Measurements from ENCODE around the gene ZNF212. TPM values are rescaled to one million over a fixed set of nuclear protein-coding genes. Genes with fewer than 3 reads are reported as not detected.

The ZNF212 gene
- polyA plus RNA-seq, 1 of the 3 experiments (the other 2 are of a cell fraction), result 11.5 TPM

DNA sequence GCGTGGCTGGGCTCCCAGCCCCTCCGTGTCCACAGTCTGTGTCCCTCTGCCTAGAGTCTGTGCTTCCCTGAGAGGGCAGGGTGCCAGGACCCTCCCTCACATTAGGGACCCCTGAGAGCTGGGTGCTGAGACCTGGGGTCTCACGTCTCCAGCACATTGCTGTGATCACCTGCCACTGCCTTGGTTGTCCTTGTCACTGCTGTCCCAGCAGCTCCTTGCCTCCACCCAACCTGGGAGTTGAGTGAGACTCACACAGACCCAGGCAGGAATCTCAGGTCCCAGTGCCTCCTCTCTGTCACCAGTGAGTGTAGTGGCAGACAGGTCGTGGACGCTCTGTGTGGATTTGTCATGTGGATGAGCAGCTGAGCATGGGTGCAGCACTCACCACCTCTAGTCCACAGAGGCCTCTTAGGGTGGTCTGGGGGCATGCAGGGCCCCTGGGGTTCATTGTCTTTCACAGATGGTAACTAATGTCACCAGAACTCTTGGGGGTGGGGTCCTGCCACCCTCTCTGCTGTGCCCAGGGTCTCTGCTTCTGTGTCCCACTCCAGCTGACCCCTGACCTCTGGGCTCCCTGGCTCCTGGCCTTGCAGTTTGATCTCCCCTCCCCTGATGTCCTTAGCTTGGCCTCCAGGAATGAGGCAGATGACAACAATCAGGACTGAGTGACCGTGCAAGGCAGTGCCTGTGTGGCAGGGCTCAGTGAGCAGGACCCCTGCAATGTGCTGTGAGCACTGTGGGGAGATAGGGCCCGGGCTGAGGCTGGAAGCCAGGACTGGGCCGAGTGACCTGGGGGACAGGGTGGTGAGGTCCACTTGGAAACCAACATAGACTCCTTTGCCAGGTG is 41.4 kb downstream of the ZNF212 start:
- H3K4me3 ChIP-seq (ENCODE audit: low read depth in 2 of 2, low read length in 1 of 2), result no peak overlapping the region
- no peak overlapping the region for H3K27ac ChIP-seq (ENCODE audit: low read depth in 2 of 2, low read length in 1 of 2)
- H3K4me1 ChIP-seq (ENCODE audit: control insufficient read depth in 1 of 2, insufficient read depth in 2 of 2, low read depth in 1 of 2, low read length in 1 of 2), result peaks cover 0 to 11% of the 10 kb centered on the region in 2 experiments; a peak in 1 of 4 replicates
- H2AFZ ChIP-seq (ENCODE audit: low read depth), result no peak overlapping the region
- POLR2A ChIA-PET, result no interaction called here
- WGBS (ENCODE audit: low lambda C conversion rate), result 93% methylated on average over 8 of the region's 8 CpGs
- H3K79me2 ChIP-seq (ENCODE audit: insufficient read depth), result no peaks in the 10 kb centered on the region
- no peaks in the 10 kb centered on the region for H4K20me1 ChIP-seq (ENCODE audit: insufficient read depth)
- H3K9ac ChIP-seq, result no peak overlapping the region
- H3K27me3 ChIP-seq (ENCODE audit: insufficient read depth), result no peaks in the 10 kb centered on the region
- TF ChIP-seq RAD21 (IDR thresholded peaks at IDR 0.05; ENCODE audit: low read length), result no peak
- TF ChIP-seq TAF1 (IDR thresholded peaks at IDR 0.05; ENCODE audit: borderline replicate concordance, low read depth, low read length), result no peak
- TF ChIP-seq NFIC (IDR thresholded peaks at IDR 0.05; ENCODE audit: borderline replicate concordance), result no peak
- TF ChIP-seq RXRA (IDR thresholded peaks at IDR 0.05; ENCODE audit: borderline replicate concordance, low read depth), result no peak
- no peak for TF ChIP-seq GATA2 (CRISPR knock-in tag; IDR thresholded peaks at IDR 0.05)
- no peak for TF ChIP-seq USF2 (IDR thresholded peaks at IDR 0.05; ENCODE audit: borderline replicate concordance, low read depth, low read length)
- no peaks in the 10 kb centered on the region for H3F3A ChIP-seq (replicated peaks; ENCODE audit: insufficient read depth)
- H3K9me2 ChIP-seq, result no peaks in the 10 kb centered on the region
- H3K4me2 ChIP-seq, result no peak overlapping the region
- CTCF ChIA-PET, result interaction anchor here (1.4 kb wide), 1 partner anchor 19 kb away, joined by 5 read pairs; the partner anchor contains the start of gene ZNF783
- no peak for DNase-seq
- H3K9me3 ChIP-seq, result no peaks in the 10 kb centered on the region
- peaks cover 10 to 21% of the 10 kb centered on the region in 2 experiments for H3K36me3 ChIP-seq (replicated peaks in 1 of 2; ENCODE audit: control insufficient read depth in 1 of 2, insufficient read depth in 2 of 2, low read length in 1 of 2)

DNA sequence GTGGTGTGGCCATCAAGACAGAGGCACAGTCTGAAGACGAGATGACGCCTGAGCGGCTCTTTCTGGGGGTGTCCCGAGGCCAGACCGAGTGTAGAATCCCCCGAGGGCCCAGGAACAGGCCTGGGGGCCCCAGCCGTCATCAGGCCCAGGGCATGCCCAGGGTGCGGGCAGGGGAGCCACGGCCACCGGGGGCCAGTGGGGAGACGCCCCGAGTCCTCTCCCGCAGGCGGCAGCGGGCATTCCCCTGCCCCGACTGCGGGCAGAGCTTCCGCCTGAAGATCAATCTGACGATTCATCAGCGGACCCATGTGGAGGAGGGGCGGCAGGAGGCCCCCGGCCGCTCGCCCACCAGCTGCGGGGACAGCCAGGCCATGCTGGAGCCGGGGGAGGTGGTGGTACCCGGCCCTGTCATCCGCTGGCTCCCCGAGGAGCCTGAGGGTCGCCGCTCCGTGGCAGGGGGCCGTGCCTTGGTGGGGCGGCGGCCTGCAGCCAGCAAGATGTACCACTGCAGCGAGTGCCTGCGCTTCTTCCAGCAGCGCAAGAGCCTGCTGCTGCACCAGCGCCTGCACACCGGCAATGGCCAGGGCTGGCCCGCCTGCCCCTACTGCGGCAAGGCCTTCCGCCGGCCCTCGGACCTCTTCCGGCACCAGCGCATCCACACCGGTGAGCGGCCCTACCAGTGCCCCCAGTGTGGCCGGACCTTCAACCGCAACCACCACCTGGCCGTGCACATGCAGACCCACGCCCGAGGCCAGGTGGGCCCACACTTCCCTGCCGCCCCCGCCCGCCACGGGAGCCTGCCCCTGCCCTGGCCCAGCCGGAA is 42.3 kb downstream of the ZNF212 start:
- Histone ChIP-seq H3K79me2 (ENCODE audit: insufficient read depth) (no peaks in the 10 kb centered on the region), H3K4me2 (no peak overlapping the region), H3K9me3 (no peaks in the 10 kb centered on the region)
- TF ChIP-seq FOSL2 (IDR thresholded peaks at IDR 0.05; ENCODE audit: borderline replicate concordance, low read depth) (no peak), NRF1 (IDR thresholded peaks at IDR 0.05; ENCODE audit: low read depth, low read length) (no peak), GATA2 (CRISPR knock-in tag; IDR thresholded peaks at IDR 0.05) (no peak), ELF1 (IDR thresholded peaks at IDR 0.05) (no peak), FOXJ3 (CRISPR knock-in tag; IDR thresholded peaks at IDR 0.05) (no peak), MAX (IDR thresholded peaks at IDR 0.05; ENCODE audit: low read depth) (no peak), SMC3 (IDR thresholded peaks at IDR 0.05; ENCODE audit: low read depth, low read length) (no peak), MXI1 (IDR thresholded peaks at IDR 0.05; ENCODE audit: low read depth, low read length) (no peak), TCF12 (IDR thresholded peaks at IDR 0.05) (no peak), SIN3A (IDR thresholded peaks at IDR 0.05; ENCODE audit: borderline replicate concordance, low read depth, low read length) (no peak), MEF2A (IDR thresholded peaks at IDR 0.05; ENCODE audit: borderline replicate concordance, low read depth) (no peak), YY1 (IDR thresholded peaks at IDR 0.05; ENCODE audit: low read depth) (no peak), PBX3 (IDR thresholded peaks at IDR 0.05) (no peak), RXRA (IDR thresholded peaks at IDR 0.05; ENCODE audit: borderline replicate concordance, low read depth) (no peak)
- TF ChIP-seq, protein P1, sequence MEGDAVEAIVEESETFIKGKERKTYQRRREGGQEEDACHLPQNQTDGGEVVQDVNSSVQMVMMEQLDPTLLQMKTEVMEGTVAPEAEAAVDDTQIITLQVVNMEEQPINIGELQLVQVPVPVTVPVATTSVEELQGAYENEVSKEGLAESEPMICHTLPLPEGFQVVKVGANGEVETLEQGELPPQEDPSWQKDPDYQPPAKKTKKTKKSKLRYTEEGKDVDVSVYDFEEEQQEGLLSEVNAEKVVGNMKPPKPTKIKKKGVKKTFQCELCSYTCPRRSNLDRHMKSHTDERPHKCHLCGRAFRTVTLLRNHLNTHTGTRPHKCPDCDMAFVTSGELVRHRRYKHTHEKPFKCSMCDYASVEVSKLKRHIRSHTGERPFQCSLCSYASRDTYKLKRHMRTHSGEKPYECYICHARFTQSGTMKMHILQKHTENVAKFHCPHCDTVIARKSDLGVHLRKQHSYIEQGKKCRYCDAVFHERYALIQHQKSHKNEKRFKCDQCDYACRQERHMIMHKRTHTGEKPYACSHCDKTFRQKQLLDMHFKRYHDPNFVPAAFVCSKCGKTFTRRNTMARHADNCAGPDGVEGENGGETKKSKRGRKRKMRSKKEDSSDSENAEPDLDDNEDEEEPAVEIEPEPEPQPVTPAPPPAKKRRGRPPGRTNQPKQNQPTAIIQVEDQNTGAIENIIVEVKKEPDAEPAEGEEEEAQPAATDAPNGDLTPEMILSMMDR (IDR thresholded peaks at IDR 0.05), result no peak
- TF ChIP-seq, protein P2, sequence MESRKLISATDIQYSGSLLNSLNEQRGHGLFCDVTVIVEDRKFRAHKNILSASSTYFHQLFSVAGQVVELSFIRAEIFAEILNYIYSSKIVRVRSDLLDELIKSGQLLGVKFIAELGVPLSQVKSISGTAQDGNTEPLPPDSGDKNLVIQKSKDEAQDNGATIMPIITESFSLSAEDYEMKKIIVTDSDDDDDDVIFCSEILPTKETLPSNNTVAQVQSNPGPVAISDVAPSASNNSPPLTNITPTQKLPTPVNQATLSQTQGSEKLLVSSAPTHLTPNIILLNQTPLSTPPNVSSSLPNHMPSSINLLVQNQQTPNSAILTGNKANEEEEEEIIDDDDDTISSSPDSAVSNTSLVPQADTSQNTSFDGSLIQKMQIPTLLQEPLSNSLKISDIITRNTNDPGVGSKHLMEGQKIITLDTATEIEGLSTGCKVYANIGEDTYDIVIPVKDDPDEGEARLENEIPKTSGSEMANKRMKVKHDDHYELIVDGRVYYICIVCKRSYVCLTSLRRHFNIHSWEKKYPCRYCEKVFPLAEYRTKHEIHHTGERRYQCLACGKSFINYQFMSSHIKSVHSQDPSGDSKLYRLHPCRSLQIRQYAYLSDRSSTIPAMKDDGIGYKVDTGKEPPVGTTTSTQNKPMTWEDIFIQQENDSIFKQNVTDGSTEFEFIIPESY (IDR thresholded peaks at IDR 0.05; ENCODE audit: borderline replicate concordance, low read depth), result no peak

More for the DNA sequence above, 42.3 kb downstream of the ZNF212 start:
- Histone ChIP-seq H3K36me3 (replicated peaks in 1 of 2; ENCODE audit: control insufficient read depth in 1 of 2, insufficient read depth in 2 of 2, low read length in 1 of 2) (peaks cover 10 to 21% of the 10 kb centered on the region in 2 experiments), H3K9ac (no peak overlapping the region), H3F3A (replicated peaks; ENCODE audit: insufficient read depth) (no peaks in the 10 kb centered on the region), H3K27me3 (ENCODE audit: insufficient read depth) (no peaks in the 10 kb centered on the region), H3K27ac (ENCODE audit: low read depth in 2 of 2, low read length in 1 of 2) (no peak overlapping the region), H3K9me2 (no peaks in the 10 kb centered on the region), H3K4me1 (ENCODE audit: control insufficient read depth in 1 of 2, insufficient read depth in 2 of 2, low read depth in 1 of 2, low read length in 1 of 2) (peaks cover 0 to 14% of the 10 kb centered on the region in 2 experiments; a peak in 1 of 4 replicates), H2AFZ (ENCODE audit: low read depth) (no peak overlapping the region), H3K4me3 (ENCODE audit: low read depth in 2 of 2, low read length in 1 of 2) (no peak overlapping the region), H4K20me1 (ENCODE audit: insufficient read depth) (no peaks in the 10 kb centered on the region)
- ChIA-PET CTCF (interaction anchor here (1.4 kb wide), 1 partner anchor 20 kb away, joined by 5 read pairs; the partner anchor contains the start of gene ZNF783), POLR2A (no interaction called here)
- no peak for DNase-seq
- 98% methylated on average over 37 of the region's 59 CpGs for WGBS (ENCODE audit: low lambda C conversion rate)

Measured in SK-N-SH (cell line).